ENCODE data around the gene PRR16. TPM values are rescaled to one million over a fixed set of nuclear protein-coding genes. Genes with fewer than 3 reads are reported as not detected.

PRR16 gene
- total and polyA plus RNA-seq, 2 experiments from 2014 or later, result 32.5 to 68.8 TPM

- no peaks in the 10 kb centered on the region for H3K36me3 ChIP-seq (ENCODE audit: low read depth)
- 63 to 77% methylated on average over 1 of the region's 1 CpG for WGBS, 2 experiments (ENCODE audit: low coverage in 1 of 2, low lambda C conversion rate in 2 of 2, missing lambda C conversion rate in 2 of 2)
- no peaks in the 10 kb centered on the region for H3K9me2 ChIP-seq (ENCODE audit: insufficient read depth)
- in situ Hi-C loops (cut with MboI), result no loop called here
- no peak overlapping the region for H3K4me3 ChIP-seq
- H3K27ac ChIP-seq, result no peak overlapping the region
- no peak overlapping the region for H2AFZ ChIP-seq
- no peak overlapping the region for H3K4me2 ChIP-seq (ENCODE audit: unreplicated experiment)
- no peaks in the 10 kb centered on the region for H3K27me3 ChIP-seq (replicated peaks; ENCODE audit: insufficient read depth)
- no peaks in the 10 kb centered on the region for H3F3A ChIP-seq (ENCODE audit: insufficient read depth)
- H3K4me1 ChIP-seq (ENCODE audit: insufficient read depth), result peaks cover 15% of the 10 kb centered on the region
- peaks cover 100% of the 10 kb centered on the region for H3K79me2 ChIP-seq (ENCODE audit: insufficient read depth)
- H4K20me1 ChIP-seq (ENCODE audit: insufficient read depth), result no peaks in the 10 kb centered on the region
- TF ChIP-seq EZH2 (IDR thresholded peaks at IDR 0.05; ENCODE audit: insufficient read depth, poor library complexity, severe bottlenecking), result no peak
- TF ChIP-seq EZH2phosphoT487 (IDR thresholded peaks at IDR 0.05; ENCODE audit: insufficient read depth, low read depth), result no peak
- no peak overlapping the region for H3K9ac ChIP-seq
- no peak for DNase-seq
- H3K9me3 ChIP-seq (ENCODE audit: low read depth), result no peaks in the 10 kb centered on the region
These were observed 12.0 kb downstream of the PRR16 start for GRCh38 chr5:120476063-120476462.

GRCh38 chr5:120479066-120479465 is 15.0 kb downstream of the PRR16 start:
- H3K4me2 ChIP-seq (ENCODE audit: unreplicated experiment), result no peak overlapping the region
- no peaks in the 10 kb centered on the region for H3K9me3 ChIP-seq (ENCODE audit: low read depth)
- H3K79me2 ChIP-seq (ENCODE audit: insufficient read depth), result peaks cover 100% of the 10 kb centered on the region
- peaks cover 15% of the 10 kb centered on the region; the same call in 1 of the 2 replicates for H3K36me3 ChIP-seq (ENCODE audit: low read depth)
- no peak overlapping the region for H3K27ac ChIP-seq
- no peaks in the 10 kb centered on the region for H4K20me1 ChIP-seq (ENCODE audit: insufficient read depth)
- no peak for TF ChIP-seq EZH2phosphoT487 (IDR thresholded peaks at IDR 0.05; ENCODE audit: insufficient read depth, low read depth)
- no peak for TF ChIP-seq EZH2 (IDR thresholded peaks at IDR 0.05; ENCODE audit: insufficient read depth, poor library complexity, severe bottlenecking)
- H2AFZ ChIP-seq, result no peak overlapping the region
- no peaks in the 10 kb centered on the region; the same call in 1 of the 2 replicates for H3K4me1 ChIP-seq (ENCODE audit: insufficient read depth)
- no peaks in the 10 kb centered on the region for H3F3A ChIP-seq (ENCODE audit: insufficient read depth)
- DNase-seq, result no peak
- whole genome bisulfite sequencing, 2 experiments (ENCODE audit: low coverage in 1 of 2, low lambda C conversion rate in 2 of 2, missing lambda C conversion rate in 2 of 2), result 87 to 88% methylated on average over 4 of the region's 4 CpGs
- in situ Hi-C loops (cut with MboI), result no loop called here
- no peak overlapping the region for H3K4me3 ChIP-seq
- H3K27me3 ChIP-seq (replicated peaks; ENCODE audit: insufficient read depth), result no peaks in the 10 kb centered on the region
- H3K9me2 ChIP-seq (ENCODE audit: insufficient read depth), result no peaks in the 10 kb centered on the region
- no peak overlapping the region for H3K9ac ChIP-seq

DNA sequence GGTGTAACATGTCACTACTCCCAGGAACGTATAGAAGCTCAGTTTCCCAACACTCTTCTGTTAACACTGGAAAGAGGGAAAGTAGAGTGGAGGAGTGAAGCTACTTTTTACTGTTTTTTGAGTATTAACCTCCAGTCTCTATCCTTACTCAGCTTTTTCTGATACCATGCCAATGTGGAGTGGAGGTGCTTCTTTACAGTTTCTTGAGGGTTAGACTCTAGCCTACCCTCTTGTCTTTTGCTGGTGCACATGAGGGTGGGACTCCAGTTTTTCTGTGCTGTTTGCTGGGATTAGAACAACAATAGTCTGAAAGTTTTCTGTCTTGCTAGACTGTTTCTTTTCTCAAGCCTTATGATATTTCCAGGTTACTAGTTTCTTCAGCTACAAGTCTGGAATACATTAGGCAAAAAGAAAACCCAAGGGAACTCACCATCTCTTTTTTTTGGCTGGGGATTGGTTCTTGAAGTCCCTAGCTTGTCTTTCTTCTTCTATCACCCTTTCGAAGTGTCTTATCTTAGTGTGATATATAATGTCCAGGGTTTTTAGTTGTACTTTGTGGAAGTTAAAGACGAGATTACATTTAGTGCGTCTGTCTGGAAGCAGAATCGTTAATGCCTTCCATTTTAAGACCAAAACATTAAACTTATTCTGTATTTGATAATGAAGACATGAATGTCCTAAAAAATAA is 35.9 kb downstream of the PRR16 start:
- H3K79me2 ChIP-seq (ENCODE audit: insufficient read depth), result peaks cover 96% of the 10 kb centered on the region
- no peaks in the 10 kb centered on the region for H3K9me3 ChIP-seq (ENCODE audit: low read depth)
- no peak overlapping the region for H2AFZ ChIP-seq
- no peak overlapping the region for H3K4me2 ChIP-seq (ENCODE audit: unreplicated experiment)
- H3F3A ChIP-seq (ENCODE audit: insufficient read depth), result no peaks in the 10 kb centered on the region
- H4K20me1 ChIP-seq (ENCODE audit: insufficient read depth), result peaks cover 3% of the 10 kb centered on the region; the same call in 1 of the 2 replicates
- TF ChIP-seq EZH2phosphoT487 (IDR thresholded peaks at IDR 0.05; ENCODE audit: insufficient read depth, low read depth) (no peak), EZH2 (IDR thresholded peaks at IDR 0.05; ENCODE audit: insufficient read depth, poor library complexity, severe bottlenecking) (no peak)
- no peaks in the 10 kb centered on the region for H3K4me1 ChIP-seq (ENCODE audit: insufficient read depth)
- no peaks in the 10 kb centered on the region for H3K27me3 ChIP-seq (replicated peaks; ENCODE audit: insufficient read depth)
- WGBS, 2 experiments (ENCODE audit: low coverage in 1 of 2, low lambda C conversion rate in 2 of 2, missing lambda C conversion rate in 2 of 2), result 68 to 74% methylated on average over 5 of the region's 5 CpGs
- in situ Hi-C loops (cut with MboI), result no loop called here
- H3K4me3 ChIP-seq, result no peak overlapping the region
- no peaks in the 10 kb centered on the region for H3K36me3 ChIP-seq (ENCODE audit: low read depth)
- no peaks in the 10 kb centered on the region for H3K9me2 ChIP-seq (ENCODE audit: insufficient read depth)
- DNase-seq, result no peak
- no peak overlapping the region for H3K27ac ChIP-seq
- no peak overlapping the region for H3K9ac ChIP-seq

DNA sequence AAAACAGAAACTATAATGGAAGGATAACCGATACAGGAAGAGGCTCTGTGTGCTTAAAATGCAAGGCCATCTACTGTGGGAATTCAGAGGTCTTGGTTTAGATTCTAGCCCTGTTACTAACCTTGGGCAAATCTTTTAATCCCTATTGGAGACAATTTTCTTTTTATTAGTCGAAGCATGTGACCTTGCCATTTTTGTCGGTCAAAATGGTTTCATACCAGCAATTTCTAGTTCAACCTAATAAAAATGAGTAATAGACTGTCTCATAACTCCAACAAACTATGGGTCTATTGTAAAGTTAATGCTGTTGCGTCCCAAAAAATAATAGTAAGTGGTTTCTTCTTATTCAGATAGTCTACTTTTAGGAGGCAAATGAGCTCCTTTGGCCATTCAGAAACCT is 38.4 kb downstream of the PRR16 start:
- Histone ChIP-seq H4K20me1 (ENCODE audit: insufficient read depth) (no peaks in the 10 kb centered on the region), H3K9me3 (ENCODE audit: low read depth) (no peaks in the 10 kb centered on the region), H3K9me2 (ENCODE audit: insufficient read depth) (no peaks in the 10 kb centered on the region), H3K27me3 (replicated peaks; ENCODE audit: insufficient read depth) (no peaks in the 10 kb centered on the region), H3K9ac (no peak overlapping the region), H3K4me2 (ENCODE audit: unreplicated experiment) (no peak overlapping the region), H2AFZ (no peak overlapping the region), H3K4me3 (no peak overlapping the region), H3K79me2 (ENCODE audit: insufficient read depth) (peaks cover 95% of the 10 kb centered on the region), H3K36me3 (ENCODE audit: low read depth) (no peaks in the 10 kb centered on the region), H3K27ac (no peak overlapping the region), H3K4me1 (ENCODE audit: insufficient read depth) (peaks cover 9% of the 10 kb centered on the region; the same call in 1 of the 2 replicates), H3F3A (ENCODE audit: insufficient read depth) (no peaks in the 10 kb centered on the region)
- DNase-seq, result no peak
- 93 to 98% methylated on average over 4 of the region's 4 CpGs for WGBS, 2 experiments (ENCODE audit: low coverage in 1 of 2, low lambda C conversion rate in 2 of 2, missing lambda C conversion rate in 2 of 2)
- TF ChIP-seq EZH2phosphoT487 (IDR thresholded peaks at IDR 0.05; ENCODE audit: insufficient read depth, low read depth), result no peak
- TF ChIP-seq EZH2 (IDR thresholded peaks at IDR 0.05; ENCODE audit: insufficient read depth, poor library complexity, severe bottlenecking), result no peak
- in situ Hi-C loops (cut with MboI), result no loop called here
